Measurements from ENCODE around the gene AGTPBP1.
A peak's percentile ranks its signal among the peaks of the same experiment; 100 is the strongest.

DNA sequence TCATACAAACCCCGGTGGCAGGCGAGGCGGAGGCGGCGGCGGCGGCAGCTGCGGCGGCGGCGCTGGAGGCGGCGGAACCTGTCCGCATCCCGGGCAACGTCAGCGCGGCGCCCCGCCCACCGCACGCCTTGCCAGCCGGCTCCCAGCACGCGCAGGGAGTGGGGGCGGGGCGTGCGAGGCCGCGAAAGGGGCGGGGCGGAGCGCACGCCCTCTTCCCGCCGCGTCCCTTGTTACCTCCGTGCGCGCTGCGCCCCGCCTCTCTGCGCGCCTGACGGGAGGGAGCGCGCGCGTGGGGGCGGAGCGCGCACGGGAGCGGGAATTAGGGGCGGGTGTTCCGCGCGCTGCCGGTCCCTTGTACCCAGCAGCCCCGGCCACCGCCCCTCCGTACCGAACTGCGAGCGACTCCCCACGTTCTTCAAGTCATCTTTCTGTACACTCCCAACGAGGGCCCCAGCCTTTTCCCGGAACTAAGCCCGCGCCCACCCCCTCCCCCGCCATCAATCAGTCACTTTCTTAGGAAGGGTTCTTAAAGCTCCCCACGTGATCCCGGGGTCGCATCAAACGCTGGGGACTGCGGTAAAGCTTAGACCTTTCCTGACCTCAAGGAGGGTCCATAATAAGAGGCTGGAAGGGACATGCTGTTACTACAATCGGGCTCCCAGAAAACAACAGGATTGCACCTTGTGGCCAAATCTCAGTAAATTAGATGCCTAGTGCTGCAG lies at the start of gene AGTPBP1:
- TF ChIP-seq, protein P1, sequence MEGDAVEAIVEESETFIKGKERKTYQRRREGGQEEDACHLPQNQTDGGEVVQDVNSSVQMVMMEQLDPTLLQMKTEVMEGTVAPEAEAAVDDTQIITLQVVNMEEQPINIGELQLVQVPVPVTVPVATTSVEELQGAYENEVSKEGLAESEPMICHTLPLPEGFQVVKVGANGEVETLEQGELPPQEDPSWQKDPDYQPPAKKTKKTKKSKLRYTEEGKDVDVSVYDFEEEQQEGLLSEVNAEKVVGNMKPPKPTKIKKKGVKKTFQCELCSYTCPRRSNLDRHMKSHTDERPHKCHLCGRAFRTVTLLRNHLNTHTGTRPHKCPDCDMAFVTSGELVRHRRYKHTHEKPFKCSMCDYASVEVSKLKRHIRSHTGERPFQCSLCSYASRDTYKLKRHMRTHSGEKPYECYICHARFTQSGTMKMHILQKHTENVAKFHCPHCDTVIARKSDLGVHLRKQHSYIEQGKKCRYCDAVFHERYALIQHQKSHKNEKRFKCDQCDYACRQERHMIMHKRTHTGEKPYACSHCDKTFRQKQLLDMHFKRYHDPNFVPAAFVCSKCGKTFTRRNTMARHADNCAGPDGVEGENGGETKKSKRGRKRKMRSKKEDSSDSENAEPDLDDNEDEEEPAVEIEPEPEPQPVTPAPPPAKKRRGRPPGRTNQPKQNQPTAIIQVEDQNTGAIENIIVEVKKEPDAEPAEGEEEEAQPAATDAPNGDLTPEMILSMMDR (IDR thresholded peaks at IDR 0.05; ENCODE audit: low read length) = peak; percentile 17; the same call in 1 of the 2 replicates
- no peak for TF ChIP-seq EZH2phosphoT487 (IDR thresholded peaks at IDR 0.05; ENCODE audit: low read length)

Measured in MM.1S (cell line).